HepG2 (cell line): ENCODE data around the gene SOCS7.

Source experiments
- CTCF ChIP-seq: sonication (generic); formaldehyde crosslinking; IDR thresholded peaks from 2 replicates; pipeline ENCODE4 v1.5.0; 2020; ENCODE audit warnings: mild to moderate bottlenecking, missing genetic modification reagents, moderate library complexity
- HHEX ChIP-seq: IDR thresholded peaks from 2 replicates; pipeline ENCODE4 v1.6.1; 2016; ENCODE audit warnings: control low read depth
- MAFK ChIP-seq, 2 experiments: IDR thresholded peaks in 1 of 2; conservative IDR thresholded peaks in 1 of 2; 2 replicates each; pipeline ENCODE4 v1.6.1; 2011; ENCODE audit warnings: improper control_type of control experiment in 2 of 2, low read length in 2 of 2
- PHB2 ChIP-seq: fragments of 450-650 bp; IDR thresholded peaks from 2 replicates; pipeline ENCODE4 v1.6.1; 2018; ENCODE audit not compliant: partially characterized antibody
- SIX1 ChIP-seq: sonication (generic); formaldehyde crosslinking; IDR thresholded peaks from 2 replicates; pipeline ENCODE4 v1.4.0; 2020; ENCODE audit warnings: missing genetic modification reagents, borderline replicate concordance
- SNAI1 ChIP-seq: sonication (generic); formaldehyde crosslinking; IDR thresholded peaks from 2 replicates; pipeline ENCODE4 v1.5.0; 2020; ENCODE audit warnings: mild to moderate bottlenecking, missing genetic modification reagents, borderline replicate concordance

GRCh38 chr17:38444151-38444550 lies 92.5 kb downstream of the SOCS7 start:
- no peak for TF ChIP-seq MAFK (conservative IDR thresholded peaks at IDR 0.05 in 1 of 2, IDR thresholded peaks at IDR 0.05 in 1 of 2; ENCODE audit: low read length in 2 of 2)
- TF ChIP-seq PHB2, result no peak
- TF ChIP-seq SNAI1, result no peak
- peak; percentile 98 for TF ChIP-seq CTCF (CRISPR knock-in tag)
- TF ChIP-seq HHEX (CRISPR knock-in tag), result no peak
- TF ChIP-seq SIX1, result no peak
